Gastrocnemius medialis (tissue), 4 donors: Measurements from ENCODE around the gene EVL.

Source experiments
- POLR2A ChIP-seq, 2 donors: fragments of 450-650 bp; IDR thresholded peaks; one replicate each; pipeline ENCODE4 v1.6.1; 2017; ENCODE audit warnings: antibody characterized with exemption in 2 of 2, mild to moderate bottlenecking in 2 of 2, moderate library complexity in 2 of 2
- TF ChIP-seq, protein P1 (sequence below), 5 experiments: fragments of 450-650 bp in 3 of 5; fragments of 200-600 bp in 2 of 5; sonication (generic) in 2 of 5; IDR thresholded peaks in 4 of 5; conservative IDR thresholded peaks in 1 of 5; 1 replicate in 4 of 5; 2 replicates in 1 of 5; pipeline ENCODE4 v1.5.1; 2016 to 2019; ENCODE audit warnings: antibody characterized with exemption in 5 of 5, mild to moderate bottlenecking in 3 of 5, moderate library complexity in 3 of 5

- TF ChIP-seq, protein P1, sequence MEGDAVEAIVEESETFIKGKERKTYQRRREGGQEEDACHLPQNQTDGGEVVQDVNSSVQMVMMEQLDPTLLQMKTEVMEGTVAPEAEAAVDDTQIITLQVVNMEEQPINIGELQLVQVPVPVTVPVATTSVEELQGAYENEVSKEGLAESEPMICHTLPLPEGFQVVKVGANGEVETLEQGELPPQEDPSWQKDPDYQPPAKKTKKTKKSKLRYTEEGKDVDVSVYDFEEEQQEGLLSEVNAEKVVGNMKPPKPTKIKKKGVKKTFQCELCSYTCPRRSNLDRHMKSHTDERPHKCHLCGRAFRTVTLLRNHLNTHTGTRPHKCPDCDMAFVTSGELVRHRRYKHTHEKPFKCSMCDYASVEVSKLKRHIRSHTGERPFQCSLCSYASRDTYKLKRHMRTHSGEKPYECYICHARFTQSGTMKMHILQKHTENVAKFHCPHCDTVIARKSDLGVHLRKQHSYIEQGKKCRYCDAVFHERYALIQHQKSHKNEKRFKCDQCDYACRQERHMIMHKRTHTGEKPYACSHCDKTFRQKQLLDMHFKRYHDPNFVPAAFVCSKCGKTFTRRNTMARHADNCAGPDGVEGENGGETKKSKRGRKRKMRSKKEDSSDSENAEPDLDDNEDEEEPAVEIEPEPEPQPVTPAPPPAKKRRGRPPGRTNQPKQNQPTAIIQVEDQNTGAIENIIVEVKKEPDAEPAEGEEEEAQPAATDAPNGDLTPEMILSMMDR (IDR thresholded peaks at IDR 0.05 in 4 of 5, conservative IDR thresholded peaks at IDR 0.05 in 1 of 5): peak in 2 of 5 experiments; percentile 12 to 22
- no peak for TF ChIP-seq POLR2A (IDR thresholded peaks at IDR 0.05)
Measured at GRCh38 chr14:100076133-100076532, 10.9 kb downstream of the EVL start.
